HepG2 (cell line): ENCODE data around the gene CACNA1H. TPM values are rescaled to one million over a fixed set of nuclear protein-coding genes. Genes with fewer than 3 reads are reported as not detected.

Experiments
- ESRRA ChIP-seq: sonication (generic); formaldehyde crosslinking; IDR thresholded peaks from 2 replicates; pipeline ENCODE4 v1.5.1; 2020; ENCODE audit warnings: mild to moderate bottlenecking, low read depth, missing genetic modification reagents
- FLYWCH1 ChIP-seq: sonication (generic); formaldehyde crosslinking; IDR thresholded peaks from 2 replicates; pipeline ENCODE4 v1.8.1; 2023; ENCODE audit warnings: mild to moderate bottlenecking, missing genetic modification reagents
- HDAC1 ChIP-seq: sonication (generic); formaldehyde crosslinking; IDR thresholded peaks from 2 replicates; pipeline ENCODE4 v1.5.1; 2020; ENCODE audit warnings: mild to moderate bottlenecking, missing genetic modification reagents
- JARID2 ChIP-seq: sonication (generic); formaldehyde crosslinking; IDR thresholded peaks from 2 replicates; pipeline ENCODE4 v1.8.1; 2023; ENCODE audit warnings: missing genetic modification reagents, inconsistent platforms; ENCODE audit not compliant: insufficient replicate concordance
- KDM5B ChIP-seq: sonication (generic); formaldehyde crosslinking; IDR thresholded peaks from 2 replicates; pipeline ENCODE4 v1.4.0; 2020; ENCODE audit warnings: missing genetic modification reagents, mild to moderate bottlenecking, borderline replicate concordance
- LCORL ChIP-seq, 2 experiments: fragments of 450-650 bp in 1 of 2; sonication (generic) in 1 of 2; formaldehyde crosslinking in 1 of 2; IDR thresholded peaks; 2 replicates each; pipeline versions ENCODE4 v1.5.0 to v1.6.1; 2017 to 2020; ENCODE audit warnings: antibody characterized with exemption in 1 of 2, missing genetic modification reagents in 1 of 2
- MEIS2 ChIP-seq: sonication (generic); formaldehyde crosslinking; IDR thresholded peaks from 2 replicates; pipeline ENCODE4 v1.9.0; 2021; ENCODE audit warnings: mild to moderate bottlenecking, missing genetic modification reagents
- PTBP1 ChIP-seq: fragments of 200-400 bp; formaldehyde crosslinking; IDR thresholded peaks from 2 replicates; pipeline ENCODE4 v1.6.1; 2018; ENCODE audit warnings: low read length, low read depth; ENCODE audit not compliant: poor library complexity, severe bottlenecking
- REPIN1 ChIP-seq: sonication (generic); formaldehyde crosslinking; IDR thresholded peaks from 2 replicates; pipeline ENCODE4 v1.8.0; 2022; ENCODE audit warnings: missing genetic modification reagents, low read depth, mild to moderate bottlenecking, borderline replicate concordance
- RFXANK ChIP-seq: IDR thresholded peaks from 2 replicates; pipeline ENCODE4 v1.6.1; 2016
- SALL2 ChIP-seq: sonication (generic); formaldehyde crosslinking; IDR thresholded peaks from 2 replicates; pipeline ENCODE4 v1.8.1; 2023; ENCODE audit warnings: mild to moderate bottlenecking, missing genetic modification reagents, inconsistent platforms
- SIX1 ChIP-seq: sonication (generic); formaldehyde crosslinking; IDR thresholded peaks from 2 replicates; pipeline ENCODE4 v1.4.0; 2020; ENCODE audit warnings: missing genetic modification reagents, borderline replicate concordance
- STAG1 ChIP-seq: sonication (generic); formaldehyde crosslinking; IDR thresholded peaks from 2 replicates; pipeline ENCODE4 v1.4.0; 2020; ENCODE audit warnings: missing genetic modification reagents
- ZBTB25 ChIP-seq: IDR thresholded peaks from 2 replicates; pipeline ENCODE4 v1.6.1; 2018; ENCODE audit warnings: missing genetic modification reagents
- ZBTB46 ChIP-seq: sonication (generic); formaldehyde crosslinking; IDR thresholded peaks from 2 replicates; pipeline ENCODE4 v1.4.0; 2020; ENCODE audit warnings: mild to moderate bottlenecking, missing genetic modification reagents, borderline replicate concordance
- ZFP36L2 ChIP-seq: sonication (generic); formaldehyde crosslinking; IDR thresholded peaks from 2 replicates; pipeline ENCODE4 v1.4.0; 2020; ENCODE audit warnings: missing genetic modification reagents
- ZHX1 ChIP-seq: sonication (generic); formaldehyde crosslinking; IDR thresholded peaks from 2 replicates; pipeline ENCODE4 v1.8.1; 2022; ENCODE audit warnings: low read depth, mild to moderate bottlenecking, missing genetic modification reagents
- ZKSCAN1 ChIP-seq: fragments of 150-350 bp; IDR thresholded peaks from 2 replicates; pipeline ENCODE4 v1.6.1; 2014; ENCODE audit warnings: low read length
- ZNF207 ChIP-seq: fragments of 450-650 bp; IDR thresholded peaks from 2 replicates; pipeline ENCODE4 v1.6.1; 2016; ENCODE audit warnings: antibody characterized with exemption, borderline replicate concordance
- ZNF724P ChIP-seq: sonication (generic); formaldehyde crosslinking; IDR thresholded peaks from 2 replicates; pipeline ENCODE4 v1.8.0; 2022; ENCODE audit warnings: missing genetic modification reagents, borderline replicate concordance
- polyA plus RNA-seq, 8 experiments: library from polyadenylated mRNA; depleted of rRNA in 3 of 8; stranded (reverse) in 7 of 8; unstranded in 1 of 8; fragments of >200 nt; fragmentation: Illumina TruSeq in 4 of 8; extraction: Trizol in 4 of 8; gene quantifications; 2 replicates each; pipeline versions ENCODE4 v1.2.1 to v1.2.3, GENCODE V29; 2011 to 2016; ENCODE audit warnings: low read depth in 4 of 8, missing spikeins in 1 of 8, mixed read lengths in 1 of 8; ENCODE audit not compliant: insufficient read depth in 1 of 8
- total RNA-seq, 5 experiments: library from RNA; depleted of rRNA; stranded (reverse); fragments of >200 nt; fragmentation: Illumina TruSeq; extraction: Trizol; gene quantifications; 2 replicates each; pipeline ENCODE4 v1.2.3, GENCODE V29; 2016; ENCODE audit warnings: low read depth in 1 of 5

CACNA1H gene
- total and polyA plus RNA-seq, 2 of the 13 experiments (the other 11 are each of a cell fraction or from before 2014, with no cell fraction given): 0.40 to 1.8 TPM

- no peak for TF ChIP-seq ZBTB46 (CRISPR knock-in tag)
- TF ChIP-seq FLYWCH1: no peak
- no peak for TF ChIP-seq ZFP36L2 (CRISPR knock-in tag)
- TF ChIP-seq HDAC1 (CRISPR knock-in tag): peak; percentile 56
- no peak for TF ChIP-seq STAG1 (CRISPR knock-in tag)
- TF ChIP-seq REPIN1 (CRISPR knock-in tag): no peak
- no peak for TF ChIP-seq ZKSCAN1
- TF ChIP-seq JARID2 (CRISPR knock-in tag): no peak
- TF ChIP-seq ZHX1 (CRISPR knock-in tag): no peak
- no peak for TF ChIP-seq SIX1 (CRISPR knock-in tag)
- no peak for TF ChIP-seq RFXANK (CRISPR knock-in tag)
- no peak for TF ChIP-seq MEIS2 (CRISPR knock-in tag)
- no peak for TF ChIP-seq LCORL (IDR thresholded peaks at IDR 0.05)
- no peak for TF ChIP-seq LCORL (CRISPR knock-in tag; IDR thresholded peaks at IDR 0.05)
- TF ChIP-seq KDM5B (CRISPR knock-in tag): no peak
- TF ChIP-seq SALL2 (CRISPR knock-in tag): no peak
- no peak for TF ChIP-seq ZNF724P (CRISPR knock-in tag)
- TF ChIP-seq ZNF207: no peak
- TF ChIP-seq PTBP1: no peak
- no peak for TF ChIP-seq ZBTB25
- no peak for TF ChIP-seq ESRRA
Measured at GRCh38 chr16:1137604-1138003, 15.3 kb upstream of the CACNA1H start (continued).
